HG03520 (cell line): ENCODE measurements around the gene AFF1.
A peak's percentile ranks its signal among the peaks of the same experiment; 100 is the strongest.

Experiments used
- ATAC-seq: cut with Tn5 transposase; IDR thresholded peaks from one replicate; pipeline ENCODE4 v1.9.1; 2021; ENCODE audit warnings: mild to moderate bottlenecking, moderate library complexity; ENCODE audit not compliant: unreplicated experiment

Gene AFF1, protein sequence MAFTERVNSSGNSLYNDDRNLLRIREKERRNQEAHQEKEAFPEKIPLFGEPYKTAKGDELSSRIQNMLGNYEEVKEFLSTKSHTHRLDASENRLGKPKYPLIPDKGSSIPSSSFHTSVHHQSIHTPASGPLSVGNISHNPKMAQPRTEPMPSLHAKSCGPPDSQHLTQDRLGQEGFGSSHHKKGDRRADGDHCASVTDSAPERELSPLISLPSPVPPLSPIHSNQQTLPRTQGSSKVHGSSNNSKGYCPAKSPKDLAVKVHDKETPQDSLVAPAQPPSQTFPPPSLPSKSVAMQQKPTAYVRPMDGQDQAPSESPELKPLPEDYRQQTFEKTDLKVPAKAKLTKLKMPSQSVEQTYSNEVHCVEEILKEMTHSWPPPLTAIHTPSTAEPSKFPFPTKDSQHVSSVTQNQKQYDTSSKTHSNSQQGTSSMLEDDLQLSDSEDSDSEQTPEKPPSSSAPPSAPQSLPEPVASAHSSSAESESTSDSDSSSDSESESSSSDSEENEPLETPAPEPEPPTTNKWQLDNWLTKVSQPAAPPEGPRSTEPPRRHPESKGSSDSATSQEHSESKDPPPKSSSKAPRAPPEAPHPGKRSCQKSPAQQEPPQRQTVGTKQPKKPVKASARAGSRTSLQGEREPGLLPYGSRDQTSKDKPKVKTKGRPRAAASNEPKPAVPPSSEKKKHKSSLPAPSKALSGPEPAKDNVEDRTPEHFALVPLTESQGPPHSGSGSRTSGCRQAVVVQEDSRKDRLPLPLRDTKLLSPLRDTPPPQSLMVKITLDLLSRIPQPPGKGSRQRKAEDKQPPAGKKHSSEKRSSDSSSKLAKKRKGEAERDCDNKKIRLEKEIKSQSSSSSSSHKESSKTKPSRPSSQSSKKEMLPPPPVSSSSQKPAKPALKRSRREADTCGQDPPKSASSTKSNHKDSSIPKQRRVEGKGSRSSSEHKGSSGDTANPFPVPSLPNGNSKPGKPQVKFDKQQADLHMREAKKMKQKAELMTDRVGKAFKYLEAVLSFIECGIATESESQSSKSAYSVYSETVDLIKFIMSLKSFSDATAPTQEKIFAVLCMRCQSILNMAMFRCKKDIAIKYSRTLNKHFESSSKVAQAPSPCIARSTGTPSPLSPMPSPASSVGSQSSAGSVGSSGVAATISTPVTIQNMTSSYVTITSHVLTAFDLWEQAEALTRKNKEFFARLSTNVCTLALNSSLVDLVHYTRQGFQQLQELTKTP

DNA sequence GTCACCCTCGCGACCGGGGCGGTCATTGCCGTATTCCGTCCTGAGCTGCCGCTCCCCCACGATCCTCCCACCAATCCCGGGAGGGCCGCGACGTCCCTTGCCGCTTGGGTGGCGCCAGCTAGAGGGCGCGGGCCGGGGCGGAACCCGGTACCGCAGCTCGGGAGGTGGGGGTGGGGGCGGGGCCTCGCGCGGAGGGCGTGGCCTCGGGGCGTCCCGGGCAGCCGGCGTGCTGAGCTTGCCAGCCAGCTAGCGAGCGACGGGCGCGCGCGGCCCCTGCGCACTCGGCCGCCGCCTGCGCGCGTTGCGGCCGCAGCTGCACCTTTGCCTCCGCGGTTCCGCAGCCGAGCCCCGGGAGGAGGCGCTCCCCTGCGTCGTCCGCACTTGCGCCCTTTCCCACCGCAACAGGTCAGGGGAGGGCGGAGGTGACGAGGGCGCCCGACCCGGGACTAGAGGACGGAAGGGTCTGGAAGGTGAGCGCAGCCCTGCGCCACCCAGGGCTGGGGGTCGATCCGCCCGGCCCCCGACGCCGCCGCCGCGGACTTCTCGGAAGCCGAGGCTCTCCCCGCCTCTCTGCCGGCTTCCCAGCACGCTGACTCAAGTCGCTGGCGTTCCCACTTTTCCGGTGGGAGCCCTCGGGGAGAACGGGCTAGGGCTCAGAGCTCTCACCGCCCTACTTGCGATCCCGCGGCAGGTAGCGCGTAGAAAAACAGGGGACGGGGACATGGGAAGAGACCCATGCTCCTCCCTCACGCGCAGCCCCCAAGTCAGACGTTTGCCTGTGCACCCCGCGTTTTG is at the start of gene AFF1:
AFF1 (plus strand) TSS at position 241 of the 795 bp plus-strand sequence. CDS start 13,523 bp downstream, outside the sequence.
- peak; percentile 35 for ATAC-seq

DNA sequence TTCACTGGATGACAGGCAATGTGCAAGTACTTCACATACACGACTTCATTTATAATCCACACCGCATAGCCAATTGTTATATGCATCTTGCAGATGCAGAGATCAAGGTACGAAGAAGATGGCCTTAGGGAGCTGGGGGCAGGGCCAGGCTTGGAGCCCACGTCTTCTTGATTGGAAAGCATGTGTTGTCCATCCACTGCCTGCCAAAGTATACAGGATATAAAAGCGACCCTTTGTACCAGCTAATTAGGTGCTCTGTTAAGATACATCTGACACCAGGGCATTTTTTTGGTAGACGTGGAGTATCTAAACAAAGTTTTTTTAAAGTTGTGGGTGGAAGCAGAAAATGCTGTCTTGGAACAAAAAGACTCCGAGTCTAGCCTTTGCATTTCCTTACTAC is 44.0 kb upstream of the AFF1 start:
- no peak for ATAC-seq

DNA sequence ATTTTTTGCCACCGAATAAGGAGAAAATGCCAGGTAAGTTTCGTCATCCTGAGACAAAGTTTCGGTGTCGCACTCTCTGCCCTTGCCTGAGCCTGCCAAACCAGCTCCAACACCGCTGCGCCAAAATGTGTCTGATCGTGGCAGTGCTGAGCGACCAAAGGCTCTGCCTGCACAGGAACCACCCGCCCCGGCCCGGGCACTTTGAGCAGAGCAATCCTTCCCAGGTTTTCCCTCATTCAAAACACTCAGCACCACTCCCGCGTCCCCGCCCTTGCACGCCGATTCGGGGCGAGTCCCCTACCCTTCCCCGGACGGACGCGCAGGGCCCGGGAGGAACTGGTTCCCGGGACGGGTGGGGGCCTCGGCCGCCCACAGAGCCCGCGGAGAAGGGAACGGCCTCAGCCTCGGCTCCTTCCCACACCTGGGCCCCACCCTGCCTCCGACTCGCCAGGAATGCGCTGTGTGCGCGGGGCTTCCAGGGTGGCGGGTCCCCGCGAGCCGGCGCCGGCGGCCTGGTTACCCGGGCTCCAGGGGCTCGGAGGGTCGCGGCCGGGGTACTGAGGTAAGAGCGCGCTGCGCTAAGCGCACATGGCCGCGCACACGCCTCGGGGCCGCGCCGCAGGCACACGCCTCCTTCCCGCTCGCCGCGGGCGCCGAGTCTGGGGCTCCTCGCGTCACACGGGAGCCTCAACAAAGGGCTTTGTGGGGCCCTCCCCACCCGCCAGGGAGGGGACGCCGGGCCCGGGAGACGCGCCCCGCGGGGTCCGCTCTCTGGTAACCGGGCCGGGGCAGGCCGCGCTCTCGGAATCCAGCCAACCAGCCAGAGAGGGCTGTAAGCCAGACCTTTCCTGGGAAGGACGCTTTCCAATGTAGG is 42.8 kb upstream of the AFF1 start, which contains the start of gene C4orf36:
C4orf36 (minus strand) TSS at position 661 of the 874 bp plus-strand sequence. CDS start 902 bp downstream, outside the sequence.
- peak; percentile 60 for ATAC-seq

DNA sequence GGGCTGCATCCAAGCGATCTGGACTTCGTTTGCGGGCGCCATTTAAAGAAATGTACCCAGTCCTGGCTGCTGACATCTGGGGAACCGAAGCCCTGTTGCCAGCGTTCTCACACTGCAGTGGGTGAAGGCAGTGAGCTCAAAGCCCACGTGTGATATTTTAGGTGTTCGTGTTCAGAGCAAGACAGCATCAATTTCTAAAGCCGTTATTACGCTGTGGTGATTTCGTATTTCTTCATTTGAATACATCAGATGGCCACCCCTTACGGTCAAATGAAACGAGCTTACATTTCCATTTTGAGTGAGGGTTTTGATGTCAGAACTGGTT is 42.2 kb upstream of the AFF1 start:
- ATAC-seq, result no peak

DNA sequence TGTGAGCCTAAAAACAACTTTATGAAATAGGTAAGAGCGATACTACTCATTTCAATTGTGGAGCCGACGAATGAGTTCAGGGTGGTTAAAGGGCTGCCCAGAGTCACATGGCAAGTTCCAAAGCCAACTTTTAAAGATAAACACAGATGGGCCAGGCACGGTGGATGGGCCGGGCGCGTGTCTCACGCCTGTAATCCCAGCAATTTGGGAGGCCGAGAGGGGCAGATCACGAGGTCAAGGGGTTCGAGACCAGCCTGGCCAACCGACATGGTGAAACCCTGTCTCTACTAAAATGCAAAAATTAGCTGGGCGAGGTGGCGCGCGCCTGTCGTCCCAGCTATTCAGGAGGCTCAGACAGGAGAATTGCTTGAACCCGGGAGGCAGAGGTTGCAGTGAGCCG is 41.7 kb upstream of the AFF1 start:
- no peak for ATAC-seq

DNA sequence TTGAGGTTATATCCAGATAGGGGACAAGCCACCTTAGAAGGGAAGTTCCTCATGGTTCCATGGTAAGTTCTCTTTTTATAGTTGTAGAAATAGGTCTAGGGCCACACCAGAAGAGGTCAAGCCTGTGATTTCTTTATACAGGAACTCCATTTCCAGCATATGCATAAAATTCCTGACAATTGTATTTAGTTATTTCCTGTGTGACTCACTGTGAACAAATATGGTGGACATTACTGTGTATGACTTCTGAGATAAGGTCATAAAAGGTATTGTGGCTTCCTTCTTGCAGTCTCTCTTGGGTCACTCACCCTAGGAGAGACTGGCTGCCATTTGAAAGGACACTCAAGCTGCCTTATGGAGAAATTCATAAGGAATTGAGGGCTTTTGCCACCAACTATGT is 40.4 kb upstream of the AFF1 start:
- ATAC-seq, result no peak

DNA sequence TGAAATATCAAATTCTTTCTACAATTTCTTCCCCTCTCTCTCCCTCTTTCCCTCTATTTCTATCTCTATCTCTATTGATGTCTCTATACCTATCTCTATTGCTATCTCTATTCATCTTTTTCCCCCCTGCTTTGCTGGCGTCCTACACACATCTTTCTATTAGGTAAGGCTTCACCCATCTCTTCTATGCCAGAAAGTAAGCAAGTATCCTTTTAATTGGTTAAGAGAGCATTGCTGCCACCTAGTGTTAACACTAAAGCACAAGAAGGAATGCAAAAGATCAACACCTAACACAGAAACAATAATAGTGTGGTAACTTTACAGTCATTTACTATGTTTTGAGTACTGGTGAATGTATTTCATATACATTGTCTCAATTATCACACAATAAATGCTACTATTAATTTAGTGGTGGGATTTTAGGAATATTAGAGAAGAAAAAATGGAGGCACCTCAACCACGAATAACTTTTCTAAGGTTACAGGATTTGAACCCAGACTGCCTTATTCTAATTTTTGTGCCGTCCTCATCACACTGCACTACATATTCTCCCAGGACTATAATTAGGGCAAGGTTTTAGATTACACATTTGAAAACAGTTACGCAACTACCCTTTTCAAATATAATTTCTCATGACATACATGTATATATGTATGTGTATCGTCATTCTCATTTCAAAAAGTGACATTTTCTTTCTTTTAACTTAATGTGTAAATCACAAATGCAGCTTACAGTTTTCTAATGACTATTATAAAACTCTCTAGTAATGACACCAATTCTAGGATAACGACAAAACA is 38.9 kb upstream of the AFF1 start:
- peak; percentile 56 for ATAC-seq

DNA sequence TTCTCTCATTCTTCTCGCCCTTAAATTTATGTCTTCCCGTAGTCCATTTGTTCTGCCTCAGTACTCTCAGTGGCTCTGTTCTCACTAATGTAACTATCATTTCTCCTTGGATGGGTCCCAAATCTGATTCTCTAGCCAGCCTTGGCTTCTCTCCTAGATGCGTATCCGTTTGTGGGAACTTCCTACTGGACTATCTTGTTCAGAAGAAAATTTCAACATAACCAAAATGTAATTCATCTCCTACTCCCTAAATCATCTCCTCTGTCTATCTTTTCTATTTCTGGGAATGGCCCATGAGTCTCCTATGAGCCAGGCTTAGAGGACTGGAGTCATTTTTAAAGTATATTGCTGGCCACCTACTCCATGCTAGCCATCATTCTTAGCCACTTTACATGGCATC is 38.2 kb upstream of the AFF1 start:
- ATAC-seq, result no peak

DNA sequence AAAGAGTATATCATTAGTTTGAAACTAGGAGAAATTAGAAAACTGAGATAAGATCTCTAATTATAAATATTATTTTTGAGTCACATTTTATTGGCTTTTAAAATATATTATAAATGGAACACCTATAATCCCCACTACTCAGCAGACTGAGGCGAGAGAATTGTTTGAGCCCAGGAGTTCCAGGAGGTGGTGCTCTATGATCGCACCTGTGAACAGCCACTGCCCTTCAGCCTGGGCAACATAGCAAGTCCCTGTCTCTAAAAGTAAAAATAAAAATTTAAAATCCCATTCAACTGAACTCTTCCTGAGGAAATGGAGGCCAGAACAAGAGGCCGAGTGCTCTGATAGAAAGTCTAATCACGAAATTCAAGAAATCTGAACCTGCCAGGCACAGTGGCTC is 36.2 kb upstream of the AFF1 start:
- no peak for ATAC-seq

DNA sequence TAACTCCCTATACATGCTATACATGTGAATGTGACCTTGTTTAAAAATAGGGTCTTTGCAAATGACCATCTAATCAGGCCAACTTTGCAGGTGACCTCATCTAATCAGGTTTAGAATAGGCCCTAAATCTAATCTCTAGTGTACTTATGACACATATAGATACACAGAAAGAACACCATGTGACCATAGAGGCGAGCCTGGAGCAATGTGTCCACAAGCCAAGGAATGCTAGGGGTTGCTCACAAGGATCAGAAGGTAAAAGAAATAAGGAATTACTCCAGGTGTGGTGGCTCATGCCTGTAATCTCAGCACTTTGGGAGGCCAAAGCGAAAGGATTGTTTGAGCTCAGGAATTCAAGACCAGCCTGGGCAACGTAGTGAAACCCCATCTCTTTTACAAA is 32.9 kb upstream of the AFF1 start:
- no peak for ATAC-seq

DNA sequence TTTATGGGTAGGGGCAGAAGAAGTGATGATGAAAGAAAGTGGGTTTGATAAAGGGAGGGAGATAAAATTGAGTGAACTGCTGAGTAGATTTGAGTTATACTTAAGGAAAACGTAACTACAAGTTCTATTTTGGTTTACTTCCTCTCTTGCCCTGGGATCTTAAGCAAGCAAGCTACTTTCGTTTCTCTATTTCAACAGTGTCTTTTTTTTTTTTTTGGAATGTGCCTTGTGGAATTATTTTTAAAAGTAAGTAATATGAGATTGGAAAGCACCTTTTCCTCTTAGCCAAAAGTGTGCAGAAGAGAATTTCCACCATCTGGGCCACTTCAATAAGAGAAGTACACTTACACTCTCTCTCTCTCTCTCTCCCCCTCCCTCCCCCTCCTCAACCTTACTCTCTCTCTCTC is 26.6 kb upstream of the AFF1 start:
- ATAC-seq, result no peak

DNA sequence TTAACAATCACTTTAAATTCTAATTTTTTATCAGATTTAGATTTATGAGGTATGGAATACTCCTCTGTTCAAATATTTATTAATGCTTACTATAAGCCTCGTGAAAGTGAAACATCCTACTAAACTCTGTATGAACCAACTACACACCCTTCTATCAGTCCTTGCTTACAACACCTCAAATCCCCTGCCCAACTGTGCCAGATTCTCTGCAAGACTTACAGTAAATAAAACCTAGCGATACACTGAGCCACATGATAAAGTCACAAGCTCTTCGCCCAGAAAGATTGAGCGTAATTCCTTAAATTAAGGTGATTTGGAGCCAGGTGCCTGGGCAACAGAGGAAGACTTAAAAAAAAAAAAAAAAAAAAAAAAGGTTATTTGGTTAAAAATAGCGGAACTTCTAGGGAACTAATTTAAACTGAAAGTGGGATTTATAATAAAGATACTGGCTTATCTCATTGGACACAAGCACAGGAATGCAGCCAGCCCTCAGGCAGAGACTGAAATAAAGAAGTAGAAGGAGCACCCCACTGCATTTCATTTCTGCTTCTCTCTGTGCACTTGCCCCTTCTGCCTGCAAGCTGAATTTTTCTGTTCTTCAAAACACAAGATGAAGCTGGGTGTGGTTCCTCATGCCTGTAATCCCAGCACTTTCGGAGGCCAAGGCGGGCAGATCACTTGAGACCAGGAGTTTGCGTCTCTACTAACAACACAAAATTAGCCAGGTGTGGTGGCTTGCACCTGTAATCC is 25.1 kb upstream of the AFF1 start:
- ATAC-seq, result no peak

DNA sequence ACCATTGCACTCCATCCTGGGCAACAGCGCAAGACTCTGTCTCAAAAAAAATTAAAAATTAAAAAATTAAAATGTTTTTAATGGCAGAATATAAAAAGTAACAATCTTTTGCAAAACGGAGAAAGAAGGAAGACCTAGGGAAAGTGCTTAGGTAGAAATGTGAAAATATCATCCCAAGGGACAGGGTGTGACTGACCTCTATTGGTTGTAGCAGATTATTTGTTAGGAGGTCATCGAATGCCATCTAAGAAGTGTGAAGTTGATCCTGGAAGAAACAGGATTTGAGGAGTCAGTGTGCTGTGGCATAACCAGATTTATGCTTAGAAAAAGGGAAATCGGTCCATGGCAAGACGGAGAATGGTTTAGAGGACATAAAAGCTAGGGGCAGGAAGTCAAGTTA is 24.4 kb upstream of the AFF1 start:
- no peak for ATAC-seq

DNA sequence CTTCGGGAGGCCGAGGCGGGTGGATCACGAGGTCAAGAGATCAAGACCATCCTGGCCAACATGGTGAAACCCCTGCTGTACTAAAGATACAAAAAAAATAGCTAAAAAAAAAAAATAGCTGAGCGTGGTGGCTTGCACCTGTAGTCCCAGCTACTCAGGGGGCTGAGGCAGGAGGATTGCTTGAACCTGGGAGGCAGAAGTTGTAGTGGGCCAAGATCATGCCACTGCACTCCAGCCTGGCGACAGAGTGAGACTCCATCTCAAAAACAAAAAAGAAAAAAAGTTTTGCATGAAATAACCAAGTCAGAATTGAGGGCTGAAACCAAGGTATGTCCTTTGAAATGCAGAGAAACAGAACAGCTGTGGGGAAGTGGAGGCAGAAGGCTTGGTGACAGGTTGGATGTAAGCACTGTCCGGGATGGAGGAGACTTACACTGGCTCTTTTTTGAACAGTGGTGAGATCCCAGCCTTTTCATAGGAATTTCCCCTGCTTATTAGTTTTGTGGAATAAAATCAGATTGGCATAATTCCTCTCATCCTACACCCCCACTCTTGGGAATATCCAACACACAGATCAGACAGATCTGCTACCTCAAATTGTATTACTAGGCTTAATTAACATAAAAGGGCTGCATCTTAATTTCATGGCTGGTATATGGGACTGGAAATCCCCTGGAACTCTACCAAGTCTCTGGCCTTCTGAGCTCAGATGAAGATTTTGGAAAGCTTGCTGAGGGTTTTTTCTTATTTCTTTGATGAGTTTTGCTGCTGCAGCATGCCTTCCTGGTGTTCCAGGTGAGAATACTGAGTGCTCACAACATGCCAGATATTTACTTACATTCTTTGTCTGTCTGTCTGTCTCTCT is 23.8 kb upstream of the AFF1 start:
- no peak for ATAC-seq

DNA sequence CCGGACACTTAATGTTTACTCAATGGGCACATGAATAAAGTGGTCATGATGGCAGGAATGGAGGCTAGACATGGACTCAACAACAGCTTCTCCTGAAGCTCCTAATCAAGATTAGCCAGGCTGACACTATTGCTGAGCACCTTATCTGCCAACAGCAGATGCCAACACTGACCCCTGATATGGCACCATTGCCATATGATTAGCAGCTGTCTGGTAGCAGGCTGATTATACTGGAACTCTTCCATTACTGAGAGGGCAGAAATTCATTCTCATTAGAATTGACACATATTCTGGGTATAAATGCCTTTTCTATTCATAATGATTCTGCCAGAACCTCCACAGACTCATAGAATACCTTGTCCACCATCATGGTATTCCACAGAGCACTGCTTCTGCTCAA is 18.4 kb upstream of the AFF1 start:
- ATAC-seq, result no peak

DNA sequence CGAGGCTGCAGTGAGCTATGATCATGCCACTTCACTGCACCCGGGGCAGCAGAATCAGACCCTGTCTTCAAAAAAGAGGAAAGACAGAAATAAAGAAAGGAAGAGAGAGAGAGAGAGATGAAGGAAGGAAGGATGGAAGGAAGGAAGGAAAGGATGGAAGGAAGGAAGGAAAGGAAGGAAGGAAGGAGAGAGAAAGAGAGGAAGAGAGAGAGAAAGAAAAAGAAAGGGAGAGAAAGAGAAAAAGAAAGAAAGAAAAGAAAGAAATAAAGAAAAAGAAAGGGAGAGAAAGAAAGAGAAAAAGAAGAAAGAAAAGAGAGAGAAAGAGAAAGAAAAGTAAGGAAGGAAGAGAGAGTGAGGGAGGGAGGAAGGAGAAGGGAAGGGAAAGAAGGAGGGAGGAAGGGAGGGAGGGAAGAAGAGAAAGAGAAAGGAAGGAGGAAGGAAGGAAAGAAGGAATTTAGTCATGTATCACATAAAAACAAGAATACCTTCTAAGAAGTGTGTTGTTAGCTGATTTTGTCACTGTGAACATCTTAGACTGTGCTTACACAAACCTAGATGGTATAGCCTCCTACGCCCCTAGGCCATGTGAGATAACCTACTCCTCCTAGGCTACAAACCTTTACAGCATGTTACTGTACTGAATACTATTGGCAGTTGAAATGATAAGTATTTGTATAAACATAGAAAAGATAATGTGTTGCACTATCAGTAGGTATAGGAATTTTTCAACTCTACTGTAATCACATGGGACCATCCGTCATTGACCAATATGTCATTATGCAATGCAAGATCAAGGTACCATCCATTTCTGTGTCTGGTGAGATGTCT is 17.4 kb upstream of the AFF1 start:
- ATAC-seq, result no peak
